GM12891 (cell line): ENCODE data around the gene KIAA1958.

Experiments used
- POLR2A ChIP-seq: IDR thresholded peaks from 2 replicates; pipeline ENCODE4 v1.6.1; 2011; ENCODE audit warnings: low read depth, low read length, control low read depth
- POLR2AphosphoS5 ChIP-seq: IDR thresholded peaks from 2 replicates; pipeline ENCODE4 v1.6.1; 2011; ENCODE audit warnings: low read depth, low read length, control low read depth

DNA sequence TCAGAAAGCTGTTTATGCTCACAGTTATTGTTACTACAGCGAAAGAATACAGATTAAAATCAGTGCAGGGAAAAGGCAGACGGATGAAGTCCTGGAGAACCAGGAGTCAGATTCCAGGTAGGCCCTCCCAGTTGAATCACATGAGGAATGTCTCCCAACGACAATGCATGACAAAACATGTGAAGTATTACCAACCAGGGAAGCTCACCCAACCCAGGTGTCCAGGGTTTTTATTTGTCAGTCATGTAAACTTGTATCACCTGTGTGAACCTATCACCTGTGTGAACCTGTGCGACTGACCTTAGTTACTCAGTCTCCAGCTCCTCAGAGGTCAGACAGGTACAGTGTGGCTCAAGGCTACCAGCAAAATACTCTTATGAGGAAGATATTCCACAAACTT is 63.9 kb downstream of the KIAA1958 start:
- TF ChIP-seq POLR2A (no peak), POLR2AphosphoS5 (no peak)
